ENCODE measurements around the gene TINAG. TPM values are rescaled to one million over a fixed set of nuclear protein-coding genes. Genes with fewer than 3 reads are reported as not detected.

The TINAG gene
- total and polyA plus RNA-seq, 2 donors (not counting 3 experiments of a cell fraction or from before 2014, with no cell fraction given), result not detected

- POLR2A ChIA-PET, result no interaction called here
- TF ChIP-seq POLR2A (IDR thresholded peaks at IDR 0.05; ENCODE audit: low read depth, low read length) (no peak), GATA2 (IDR thresholded peaks at IDR 0.05; ENCODE audit: insufficient read depth, insufficient read length, low read depth, low read length) (no peak), JUN (IDR thresholded peaks at IDR 0.05; ENCODE audit: borderline replicate concordance, insufficient read depth, insufficient read length, low read depth) (no peak), MYC (IDR thresholded peaks at IDR 0.05; ENCODE audit: low read depth, low read length) (no peak), EZH2 (IDR thresholded peaks at IDR 0.05; ENCODE audit: borderline replicate concordance, low read depth, low read length, severe bottlenecking) (no peak), FOS (IDR thresholded peaks at IDR 0.05; ENCODE audit: borderline replicate concordance, insufficient read depth, low read length) (no peak), POLR2AphosphoS5 (IDR thresholded peaks at IDR 0.05; ENCODE audit: insufficient read depth, low read depth, low read length) (no peak)
- TF ChIP-seq, protein P1, sequence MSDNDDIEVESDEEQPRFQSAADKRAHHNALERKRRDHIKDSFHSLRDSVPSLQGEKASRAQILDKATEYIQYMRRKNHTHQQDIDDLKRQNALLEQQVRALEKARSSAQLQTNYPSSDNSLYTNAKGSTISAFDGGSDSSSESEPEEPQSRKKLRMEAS (IDR thresholded peaks at IDR 0.05; ENCODE audit: insufficient read depth, insufficient read length), result no peak
- TF ChIP-seq, protein P2, sequence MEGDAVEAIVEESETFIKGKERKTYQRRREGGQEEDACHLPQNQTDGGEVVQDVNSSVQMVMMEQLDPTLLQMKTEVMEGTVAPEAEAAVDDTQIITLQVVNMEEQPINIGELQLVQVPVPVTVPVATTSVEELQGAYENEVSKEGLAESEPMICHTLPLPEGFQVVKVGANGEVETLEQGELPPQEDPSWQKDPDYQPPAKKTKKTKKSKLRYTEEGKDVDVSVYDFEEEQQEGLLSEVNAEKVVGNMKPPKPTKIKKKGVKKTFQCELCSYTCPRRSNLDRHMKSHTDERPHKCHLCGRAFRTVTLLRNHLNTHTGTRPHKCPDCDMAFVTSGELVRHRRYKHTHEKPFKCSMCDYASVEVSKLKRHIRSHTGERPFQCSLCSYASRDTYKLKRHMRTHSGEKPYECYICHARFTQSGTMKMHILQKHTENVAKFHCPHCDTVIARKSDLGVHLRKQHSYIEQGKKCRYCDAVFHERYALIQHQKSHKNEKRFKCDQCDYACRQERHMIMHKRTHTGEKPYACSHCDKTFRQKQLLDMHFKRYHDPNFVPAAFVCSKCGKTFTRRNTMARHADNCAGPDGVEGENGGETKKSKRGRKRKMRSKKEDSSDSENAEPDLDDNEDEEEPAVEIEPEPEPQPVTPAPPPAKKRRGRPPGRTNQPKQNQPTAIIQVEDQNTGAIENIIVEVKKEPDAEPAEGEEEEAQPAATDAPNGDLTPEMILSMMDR (IDR thresholded peaks at IDR 0.05; ENCODE audit: extremely low read depth in 1 of 2, insufficient read depth in 1 of 2, low read depth in 1 of 2, low read length in 2 of 2), result no peak
- no peaks in the 10 kb centered on the region for H3K9me1 ChIP-seq (replicated peaks; ENCODE audit: control insufficient read depth, extremely low read depth, insufficient read depth, low read length)
- H3K9me3 ChIP-seq (replicated peaks; ENCODE audit: control insufficient read depth, insufficient read depth, low read length), result no peaks in the 10 kb centered on the region
- FAIRE-seq (no peak), DNase-seq (ENCODE audit: low read depth, low spot score) (no peak)
- H3K4me1 ChIP-seq (ENCODE audit: control insufficient read depth, extremely low read depth, insufficient read depth, low read length), result no peaks in the 10 kb centered on the region
- no peak overlapping the region for H3K27ac ChIP-seq (ENCODE audit: insufficient read depth, low read depth, low read length)
- BruUV-seq (replicated peaks), result no TSS peak
- H2AFZ ChIP-seq (ENCODE audit: low read depth, low read length), result no peak overlapping the region
- H3K4me3 ChIP-seq (replicated peaks in 1 of 3; ENCODE audit: insufficient read depth in 1 of 3, low read depth in 1 of 3, low read length in 3 of 3), result no peak overlapping the region
- H3K36me3 ChIP-seq (ENCODE audit: control insufficient read depth in 2 of 2, extremely low read depth in 1 of 2, insufficient read depth in 2 of 2, low read length in 2 of 2), result no peaks in the 10 kb centered on the region
- H3K9ac ChIP-seq (replicated peaks; ENCODE audit: extremely low read depth, insufficient read depth, low read length), result no peak overlapping the region
- no peaks in the 10 kb centered on the region for H3K79me2 ChIP-seq (ENCODE audit: control insufficient read depth, insufficient read depth, low read length)
- CTCF ChIA-PET, result interaction anchor here (0.8 to 1.4 kb wide), 2 partner anchors 40 to 112 kb away, joined by 3 read pairs; no protein-coding TSS in a partner anchor
- dilution Hi-C loops (cut with MboI; ENCODE audit: extremely low pct_ligation_motif_present, low sequenced_read_pairs), result no loop called here
- H3K27me3 ChIP-seq (ENCODE audit: control insufficient read depth in 2 of 2, insufficient read depth in 2 of 2, low read length in 2 of 2), result no peaks in the 10 kb centered on the region
- intact Hi-C loops (cut with micrococcal nuclease), result no loop called here
- no peak overlapping the region for H3K4me2 ChIP-seq (ENCODE audit: insufficient read depth, low read length)
- H4K20me1 ChIP-seq (replicated peaks; ENCODE audit: control insufficient read depth, extremely low read depth, insufficient read depth, low read length), result no peaks in the 10 kb centered on the region
Observed at GRCh38 chr6:54357141-54357540, 48.9 kb downstream of the TINAG start.
